Karpas-422 (cell line): Measurements from ENCODE around the gene MPV17L. TPM values are rescaled to one million over a fixed set of nuclear protein-coding genes. Genes with fewer than 3 reads are reported as not detected.
"Not testable (repeated sequence)": the region's sequence is repeated elsewhere in the genome, so short reads cannot be mapped to it uniquely, and the experiment has no call there.

Experiments used
- DNase-seq: peaks from one replicate; pipeline ENCODE4 v3.0.0-alpha.2; 2015
- H2AFZ ChIP-seq: fragments of 200-600 bp; sonication (generic); 2 replicates; pipeline ENCODE4 v1.6.1; 2014; ENCODE audit warnings: antibody characterized with exemption, low read length, mixed read lengths
- H3K27ac ChIP-seq: fragments of 200-600 bp; sonication (generic); 2 replicates; pipeline ENCODE4 v1.5.1; 2014; ENCODE audit warnings: mild to moderate bottlenecking, low read length, moderate library complexity
- H3K27me3 ChIP-seq: fragments of 200-600 bp; sonication (generic); 2 replicates; pipeline ENCODE4 v1.6.1; 2014; ENCODE audit warnings: low read length, mixed read lengths
- H3K36me3 ChIP-seq: fragments of 200-600 bp; sonication (generic); 2 replicates; pipeline ENCODE4 v1.6.1; 2014; ENCODE audit warnings: low read length, mixed read lengths; ENCODE audit not compliant: insufficient read depth
- H3K4me1 ChIP-seq: fragments of 200-600 bp; sonication (generic); 2 replicates; pipeline ENCODE4 v1.6.1; 2014; ENCODE audit warnings: mild to moderate bottlenecking, low read length, mixed read lengths
- H3K4me2 ChIP-seq: fragments of 200-600 bp; sonication (generic); 2 replicates; pipeline ENCODE4 v1.6.1; 2014; ENCODE audit warnings: low read length, low read depth, mild to moderate bottlenecking; ENCODE audit not compliant: poor library complexity, severe bottlenecking
- H3K4me3 ChIP-seq: fragments of 200-600 bp; sonication (generic); 2 replicates; pipeline ENCODE4 v1.5.1; 2014; ENCODE audit warnings: mild to moderate bottlenecking, antibody characterized with exemption, low read length, mixed read lengths
- H3K79me2 ChIP-seq: fragments of 200-600 bp; sonication (generic); 2 replicates; pipeline ENCODE4 v1.6.1; 2014; ENCODE audit warnings: mild to moderate bottlenecking, low read length, mixed read lengths
- H3K9ac ChIP-seq: fragments of 200-600 bp; sonication (generic); 2 replicates; pipeline ENCODE4 v1.6.0; 2014; ENCODE audit warnings: low read length
- H3K9me2 ChIP-seq: fragments of 200-600 bp; sonication (generic), shearing (Covaris generic); replicated peaks from 2 replicates; pipeline ENCODE4 v1.6.0; 2014; ENCODE audit warnings: mild to moderate bottlenecking, low read length, moderate library complexity; ENCODE audit not compliant: insufficient read depth
- H3K9me3 ChIP-seq: fragments of 300-700, 200-600 bp; sonication (generic); 2 replicates; pipeline ENCODE4 v1.6.1; 2014; ENCODE audit warnings: low read length, mixed read lengths
- H4K20me1 ChIP-seq: fragments of 200-600 bp; sonication (generic); 2 replicates; pipeline ENCODE4 v1.6.1; 2014; ENCODE audit warnings: mild to moderate bottlenecking, antibody characterized with exemption, low read length, low read depth; ENCODE audit not compliant: insufficient read depth
- total RNA-seq: library from RNA; depleted of rRNA; stranded (reverse); fragments of >200 nt; shearing (Covaris generic); gene quantifications from 2 replicates; pipeline ENCODE4 v1.2.3, GENCODE V29; 2014; ENCODE audit warnings: low replicate concordance

MPV17L gene
- total RNA-seq, 1 experiment from 2014 or later: not detected

DNA sequence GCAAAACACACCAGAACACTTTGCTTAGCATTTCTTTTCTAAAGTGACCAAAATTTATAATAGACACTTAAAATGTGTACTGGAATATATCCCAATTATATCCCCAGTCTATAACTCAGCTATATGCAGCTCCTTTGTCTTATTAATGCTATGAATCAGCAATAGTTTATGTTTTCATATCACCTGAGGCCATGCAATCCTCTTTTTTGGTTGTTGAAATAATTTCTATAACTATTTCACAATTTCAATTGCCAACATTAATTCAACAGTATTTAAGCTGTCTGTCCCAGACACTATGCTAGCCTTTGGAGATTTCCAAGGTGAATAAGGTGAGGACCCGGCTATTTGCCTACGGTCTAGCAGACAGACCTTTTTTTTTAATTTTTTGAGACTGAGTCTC, 21.6 kb downstream of the MPV17L start:
- DNase-seq: no peak
- Histone ChIP-seq H3K4me3 (no peak overlapping the region), H2AFZ (no peak overlapping the region), H3K9me3 (no peaks in the 10 kb centered on the region), H3K9ac (no peak overlapping the region), H4K20me1 (no peaks in the 10 kb centered on the region), H3K9me2 (no peaks in the 10 kb centered on the region), H3K4me2 (no peak overlapping the region), H3K79me2 (no peaks in the 10 kb centered on the region), H3K4me1 (no peaks in the 10 kb centered on the region), H3K36me3 (no peaks in the 10 kb centered on the region), H3K27ac (no peak overlapping the region), H3K27me3 (no peaks in the 10 kb centered on the region)

DNA sequence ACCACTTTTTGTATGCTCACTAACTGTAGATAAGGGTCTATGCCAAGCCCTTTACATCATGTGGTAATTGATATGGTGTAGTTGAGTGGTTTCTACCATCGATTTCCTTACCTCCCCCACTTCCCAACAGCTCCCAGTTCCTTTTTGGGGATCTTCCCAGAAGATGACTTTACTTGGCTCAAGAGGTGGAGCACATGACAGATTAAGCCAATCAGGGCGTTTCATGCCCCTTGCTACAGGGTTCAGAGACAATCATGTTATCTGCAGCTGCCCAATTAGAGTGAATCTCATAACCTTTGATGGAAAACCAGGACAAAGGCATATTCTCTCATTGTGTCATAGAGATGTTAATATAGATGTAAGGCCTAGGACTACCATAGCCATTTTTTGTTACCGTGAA, 22.7 kb downstream of the MPV17L start:
- Histone ChIP-seq H3K27me3 (no peaks in the 10 kb centered on the region), H3K4me3 (no peak overlapping the region), H3K79me2 (no peaks in the 10 kb centered on the region), H2AFZ (no peak overlapping the region), H3K9me3 (no peaks in the 10 kb centered on the region), H3K9me2 (no peaks in the 10 kb centered on the region), H4K20me1 (no peaks in the 10 kb centered on the region), H3K36me3 (no peaks in the 10 kb centered on the region), H3K27ac (no peak overlapping the region), H3K4me2 (no peak overlapping the region), H3K4me1 (no peaks in the 10 kb centered on the region), H3K9ac (no peak overlapping the region)
- DNase-seq: no peak

DNA sequence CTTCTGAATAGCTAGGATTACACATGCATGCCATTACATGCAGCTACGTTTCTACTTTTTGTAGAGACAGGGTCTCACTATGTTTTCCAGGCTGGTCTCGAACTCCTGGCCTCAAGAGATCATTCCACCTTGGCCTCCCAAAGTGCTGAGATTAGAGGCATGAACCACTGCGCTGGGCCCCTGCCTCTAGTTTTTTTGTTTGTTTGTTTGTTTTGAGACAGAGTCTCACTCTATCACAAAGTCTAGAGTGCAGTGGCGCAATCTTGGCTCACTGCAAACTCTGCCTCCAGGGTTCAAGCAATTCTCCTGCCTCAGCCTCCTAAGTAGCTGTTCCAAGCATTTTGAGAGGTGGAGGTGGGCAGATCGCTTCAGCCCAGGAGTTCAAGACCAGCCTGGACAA, 26.1 kb downstream of the MPV17L start:
- H4K20me1 ChIP-seq, H3K4me1 ChIP-seq, H3K27me3 ChIP-seq, H2AFZ ChIP-seq, H3K9me3 ChIP-seq, H3K79me2 ChIP-seq, H3K9ac ChIP-seq, H3K27ac ChIP-seq, DNase-seq, H3K36me3 ChIP-seq, H3K9me2 ChIP-seq, H3K4me2 ChIP-seq, H3K4me3 ChIP-seq: not testable (repeated sequence)

DNA sequence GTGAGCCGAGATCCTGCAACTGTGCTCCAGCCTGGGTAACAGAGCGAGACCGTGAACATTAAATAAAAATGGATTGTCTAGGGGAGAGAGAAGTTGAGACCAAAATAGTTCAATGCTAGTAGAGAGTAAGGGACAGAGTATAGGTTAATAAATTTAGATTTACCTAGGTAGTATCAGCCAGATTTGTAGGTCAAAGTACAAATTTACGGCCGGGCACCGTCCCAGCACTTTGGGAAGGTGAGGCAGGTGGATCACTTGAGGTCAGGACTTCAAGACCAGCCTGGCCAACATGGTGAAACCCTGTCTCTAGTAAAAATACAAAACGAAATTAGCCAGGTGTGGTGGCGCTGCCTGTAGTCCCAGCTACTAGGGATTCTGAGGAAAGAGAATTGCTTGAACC, 26.7 kb downstream of the MPV17L start:
- Histone ChIP-seq H3K27me3 (no peaks in the 10 kb centered on the region), H3K4me1 (no peaks in the 10 kb centered on the region), H4K20me1 (no peaks in the 10 kb centered on the region), H3K79me2 (no peaks in the 10 kb centered on the region), H3K9me2 (no peaks in the 10 kb centered on the region), H2AFZ (no peak overlapping the region), H3K4me3 (no peak overlapping the region), H3K9ac (no peak overlapping the region), H3K9me3 (no peaks in the 10 kb centered on the region), H3K4me2 (no peak overlapping the region), H3K36me3 (no peaks in the 10 kb centered on the region), H3K27ac (no peak overlapping the region)
- no peak for DNase-seq

DNA sequence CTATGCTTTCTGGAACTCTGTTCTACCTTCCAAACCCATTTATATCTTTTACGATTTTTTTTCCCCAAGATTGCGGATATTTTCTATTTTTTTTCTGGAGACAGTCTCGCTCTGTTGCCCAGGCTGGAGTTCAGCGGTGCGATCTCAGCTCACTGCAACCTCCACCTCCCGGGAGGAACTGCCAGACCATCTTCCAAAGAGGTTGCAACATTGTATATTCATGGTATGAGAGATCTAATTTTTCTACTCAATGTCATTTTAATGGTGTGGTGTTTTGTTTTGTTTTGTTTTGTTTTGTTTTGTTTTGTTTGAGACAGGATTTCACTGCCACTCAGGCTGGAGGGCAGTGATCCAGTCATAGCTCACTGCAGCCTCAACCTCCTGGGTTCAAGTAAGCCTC, 30.3 kb downstream of the MPV17L start:
- Histone ChIP-seq H3K4me1 (no peaks in the 10 kb centered on the region), H3K27me3 (no peaks in the 10 kb centered on the region), H3K36me3 (no peaks in the 10 kb centered on the region), H3K9ac (no peak overlapping the region), H2AFZ (no peak overlapping the region), H3K79me2 (no peaks in the 10 kb centered on the region), H3K4me3 (no peak overlapping the region), H3K9me2 (no peaks in the 10 kb centered on the region), H3K4me2 (no peak overlapping the region), H3K9me3 (no peaks in the 10 kb centered on the region), H3K27ac (no peak overlapping the region), H4K20me1 (no peaks in the 10 kb centered on the region)
- no peak for DNase-seq

DNA sequence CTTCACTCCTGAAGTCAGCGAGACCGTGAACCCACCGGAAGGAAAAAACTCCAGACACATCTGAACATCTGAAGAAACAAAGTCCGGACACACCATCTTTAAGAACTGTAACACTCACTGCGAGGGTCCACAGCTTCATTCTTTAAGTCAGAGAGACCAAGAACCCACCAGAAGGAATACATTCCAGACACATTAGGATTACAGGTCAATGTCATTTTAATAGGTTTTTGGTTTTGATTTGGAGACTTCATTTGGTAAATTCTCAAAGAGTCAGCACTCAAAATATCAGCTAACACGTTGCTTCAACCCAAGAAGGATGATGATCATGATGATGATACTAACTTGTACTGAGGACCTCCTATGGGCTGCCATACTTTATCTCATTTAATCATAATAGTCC, 31.2 kb downstream of the MPV17L start:
- no peaks in the 10 kb centered on the region for H3K27me3 ChIP-seq
- H4K20me1 ChIP-seq: no peaks in the 10 kb centered on the region
- no peak overlapping the region for H3K4me3 ChIP-seq
- no peak overlapping the region for H3K9ac ChIP-seq
- H3K27ac ChIP-seq: no peak overlapping the region
- no peak overlapping the region for H2AFZ ChIP-seq
- H3K9me2 ChIP-seq: no peaks in the 10 kb centered on the region
- no peaks in the 10 kb centered on the region for H3K36me3 ChIP-seq
- no peak overlapping the region for H3K4me2 ChIP-seq
- no peaks in the 10 kb centered on the region for H3K9me3 ChIP-seq
- no peak for DNase-seq
- H3K79me2 ChIP-seq: no peaks in the 10 kb centered on the region
- no peaks in the 10 kb centered on the region for H3K4me1 ChIP-seq

DNA sequence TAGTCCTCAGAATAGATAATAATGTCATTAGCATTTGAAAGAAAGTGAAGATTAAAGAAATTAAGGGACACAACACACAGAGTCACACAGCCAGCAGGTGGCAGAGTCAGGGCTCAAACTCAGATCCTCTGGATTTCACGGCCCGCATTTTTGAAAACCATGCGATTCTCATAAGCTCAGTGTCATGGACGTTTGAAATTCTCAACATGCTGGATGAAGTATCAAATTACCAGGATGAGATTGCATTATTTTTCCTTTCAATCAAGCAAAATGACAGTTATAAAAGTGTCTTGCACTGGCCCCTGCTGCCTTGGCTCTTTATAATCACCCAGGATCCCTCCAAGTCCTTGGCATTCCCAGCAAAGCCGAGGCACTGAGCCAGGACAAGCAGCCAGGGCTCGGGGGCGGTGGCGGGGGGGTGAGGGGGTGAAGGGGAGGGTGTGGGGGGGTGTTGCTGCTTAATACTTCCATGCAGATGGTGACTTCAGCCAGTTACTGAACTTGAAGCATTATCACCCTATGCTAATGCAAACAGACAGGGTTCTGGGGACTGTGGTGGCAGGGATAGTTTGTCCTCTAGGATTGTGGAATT, 32.2 kb downstream of the MPV17L start:
- Histone ChIP-seq H3K9ac (no peak overlapping the region), H3K27me3 (no peaks in the 10 kb centered on the region), H3K4me3 (no peak overlapping the region), H3K36me3 (no peaks in the 10 kb centered on the region), H3K9me2 (no peaks in the 10 kb centered on the region), H3K27ac (no peak overlapping the region), H3K9me3 (no peaks in the 10 kb centered on the region), H4K20me1 (no peaks in the 10 kb centered on the region), H2AFZ (no peak overlapping the region), H3K4me1 (no peaks in the 10 kb centered on the region), H3K4me2 (no peak overlapping the region), H3K79me2 (no peaks in the 10 kb centered on the region)
- DNase-seq: peak; percentile 69

DNA sequence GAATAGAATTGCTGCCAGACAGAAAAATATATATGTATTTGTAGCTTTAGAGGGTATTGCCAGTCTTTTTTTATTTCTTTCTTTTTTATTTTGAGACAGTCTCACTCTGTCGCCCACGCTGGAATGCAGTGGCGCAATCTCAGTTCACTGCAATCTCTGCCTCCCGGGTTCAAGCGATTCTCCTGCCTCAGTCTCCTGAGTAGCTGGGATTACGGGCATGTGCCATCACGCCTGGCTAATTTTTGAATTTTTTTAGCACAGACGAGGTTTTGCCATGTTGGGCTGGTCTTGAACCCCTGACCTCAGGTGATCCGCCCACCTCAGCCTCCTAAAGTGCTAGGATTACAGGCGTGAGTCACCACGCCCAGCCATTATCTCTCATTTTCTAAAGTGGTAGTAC, 35.3 kb downstream of the MPV17L start:
- not testable (repeated sequence) for H4K20me1 ChIP-seq, H3K4me2 ChIP-seq, H2AFZ ChIP-seq, H3K4me1 ChIP-seq, H3K9ac ChIP-seq, DNase-seq, H3K27ac ChIP-seq, H3K9me3 ChIP-seq, H3K27me3 ChIP-seq, H3K36me3 ChIP-seq, H3K9me2 ChIP-seq, H3K79me2 ChIP-seq, H3K4me3 ChIP-seq

DNA sequence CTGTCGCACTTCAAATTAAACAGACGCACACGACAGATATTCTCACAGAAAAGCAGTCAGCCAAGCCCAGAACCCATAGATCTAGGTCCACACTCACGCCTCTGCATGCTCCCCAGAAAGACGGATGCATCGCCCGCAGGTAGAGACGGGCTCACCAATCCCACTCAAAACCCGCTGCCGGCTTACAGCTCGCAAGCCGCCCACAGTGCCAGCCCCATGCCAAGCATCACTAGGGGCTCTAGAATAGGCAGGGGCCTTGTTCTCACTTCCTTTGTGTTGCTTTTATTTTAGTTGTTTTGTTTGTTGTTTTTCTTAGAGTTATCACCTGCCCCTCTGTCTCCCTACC, 38.5 kb downstream of the MPV17L start:
- Histone ChIP-seq H3K9me3 (no peaks in the 10 kb centered on the region), H3K4me2 (no peak overlapping the region), H4K20me1 (no peaks in the 10 kb centered on the region), H2AFZ (no peak overlapping the region), H3K36me3 (no peaks in the 10 kb centered on the region), H3K9ac (no peak overlapping the region), H3K27me3 (no peaks in the 10 kb centered on the region), H3K4me1 (no peaks in the 10 kb centered on the region), H3K27ac (no peak overlapping the region), H3K4me3 (no peak overlapping the region), H3K9me2 (no peaks in the 10 kb centered on the region), H3K79me2 (no peaks in the 10 kb centered on the region)
- no peak for DNase-seq
